H9 (cell line): ENCODE results near the gene NECTIN1. TPM values are rescaled to one million over a fixed set of nuclear protein-coding genes. Genes with fewer than 3 reads are reported as not detected.

ENCODE experiments used
- DNase-seq: peaks from one replicate; pipeline ENCODE4 v3.0.0-alpha.2; 2017
- H2AFZ ChIP-seq: one replicate; pipeline ENCODE4 v1.6.1; 2013; ENCODE audit warnings: mild to moderate bottlenecking, low read length, control low read depth, moderate library complexity
- H2AK5ac ChIP-seq: 2 replicates; pipeline ENCODE4 v1.6.1; 2013; ENCODE audit warnings: low read length, control low read depth, mixed read lengths; ENCODE audit not compliant: insufficient read length
- H2BK120ac ChIP-seq: one replicate; pipeline ENCODE4 v1.6.1; 2013; ENCODE audit warnings: low read depth, mild to moderate bottlenecking, low read length, control low read depth, inconsistent platforms; ENCODE audit not compliant: poor library complexity, severe bottlenecking
- H2BK12ac ChIP-seq: 2 replicates; pipeline ENCODE4 v1.6.1; 2013; ENCODE audit warnings: low read length, control low read depth, mixed read lengths, low read depth; ENCODE audit not compliant: insufficient read length
- H2BK15ac ChIP-seq: 2 replicates; pipeline ENCODE4 v1.6.1; 2013; ENCODE audit warnings: low read depth, low read length, control low read depth
- H2BK20ac ChIP-seq: one replicate; pipeline ENCODE4 v1.6.1; 2013; ENCODE audit warnings: low read depth, mild to moderate bottlenecking, low read length, control low read depth, inconsistent platforms; ENCODE audit not compliant: poor library complexity, severe bottlenecking
- H2BK5ac ChIP-seq: 2 replicates; pipeline ENCODE4 v1.6.1; 2013; ENCODE audit warnings: low read length, control low read depth, mixed read lengths; ENCODE audit not compliant: insufficient read length
- H3K14ac ChIP-seq: 2 replicates; pipeline ENCODE4 v1.6.1; 2013; ENCODE audit warnings: low read length, control low read depth; ENCODE audit not compliant: insufficient read depth
- H3K18ac ChIP-seq: 2 replicates; pipeline ENCODE4 v1.6.1; 2013; ENCODE audit warnings: low read depth, mild to moderate bottlenecking, mixed read lengths, low read length, control low read depth; ENCODE audit not compliant: insufficient read length
- H3K23ac ChIP-seq: 2 replicates; pipeline ENCODE4 v1.6.1; 2013; ENCODE audit warnings: low read length, control low read depth, mixed read lengths, low read depth; ENCODE audit not compliant: insufficient read length
- H3K23me2 ChIP-seq: 2 replicates; pipeline ENCODE4 v1.6.1; 2013; ENCODE audit warnings: low read depth, mild to moderate bottlenecking, mixed read lengths, low read length, control low read depth; ENCODE audit not compliant: insufficient read length, poor library complexity, severe bottlenecking
- H3K27ac ChIP-seq: 2 replicates; pipeline ENCODE4 v1.5.1; 2013; ENCODE audit warnings: low read length, control low read depth, mixed read lengths, low read depth; ENCODE audit not compliant: insufficient read length
- H3K27me3 ChIP-seq: 2 replicates; pipeline ENCODE4 v1.6.1; 2013; ENCODE audit warnings: low read length, control low read depth, inconsistent platforms; ENCODE audit not compliant: insufficient read depth
- H3K4ac ChIP-seq: 2 replicates; pipeline ENCODE4 v1.6.1; 2013; ENCODE audit warnings: low read depth, mild to moderate bottlenecking, control low read depth, inconsistent platforms, low read length, moderate library complexity
- H3K4me1 ChIP-seq: 2 replicates; pipeline ENCODE4 v1.6.1; 2013; ENCODE audit warnings: low read length, control low read depth, inconsistent platforms; ENCODE audit not compliant: insufficient read depth
- H3K4me2 ChIP-seq: 2 replicates; pipeline ENCODE4 v1.6.1; 2013; ENCODE audit warnings: low read length, control low read depth, mixed read lengths; ENCODE audit not compliant: insufficient read length, insufficient read depth
- H3K56ac ChIP-seq: 2 replicates; pipeline ENCODE4 v1.6.1; 2013; ENCODE audit warnings: low read depth, mild to moderate bottlenecking, mixed read lengths, low read length, control low read depth; ENCODE audit not compliant: insufficient read length
- H3K79me1 ChIP-seq: 2 replicates; pipeline ENCODE4 v1.6.1; 2013; ENCODE audit warnings: low read depth, mild to moderate bottlenecking, moderate library complexity, low read length, control low read depth, inconsistent platforms; ENCODE audit not compliant: insufficient read depth, poor library complexity, severe bottlenecking
- H3K79me2 ChIP-seq: 2 replicates; pipeline ENCODE4 v1.6.1; 2013; ENCODE audit warnings: low read length, control low read depth, inconsistent platforms; ENCODE audit not compliant: insufficient read depth
- H3K9ac ChIP-seq: 2 replicates; pipeline ENCODE4 v1.6.1; 2013; ENCODE audit warnings: low read length, control low read depth, mixed read lengths; ENCODE audit not compliant: insufficient read length; ENCODE audit errors: extremely low read depth
- H3K9me3 ChIP-seq: one replicate; pipeline ENCODE4 v1.6.1; 2013; ENCODE audit warnings: low read depth, low read length, inconsistent platforms; ENCODE audit not compliant: control insufficient read depth
- H3T11ph ChIP-seq: one replicate; pipeline ENCODE4 v1.6.1; 2013; ENCODE audit warnings: mild to moderate bottlenecking, low read length, control low read depth, inconsistent platforms
- H4K20me1 ChIP-seq: one replicate; pipeline ENCODE4 v1.6.1; 2013; ENCODE audit not compliant: control insufficient read depth, insufficient read length, insufficient read depth
- H4K5ac ChIP-seq: 2 replicates; pipeline ENCODE4 v1.6.1; 2013; ENCODE audit warnings: low read depth, mild to moderate bottlenecking, mixed read lengths, low read length, control low read depth; ENCODE audit not compliant: insufficient read length
- H4K8ac ChIP-seq: replicated peaks from 2 replicates; pipeline ENCODE4 v1.6.1; 2013; ENCODE audit warnings: low read length, control low read depth, mixed read lengths, low read depth; ENCODE audit not compliant: insufficient read length
- H4K91ac ChIP-seq: 2 replicates; pipeline ENCODE4 v1.6.1; 2013; ENCODE audit warnings: low read depth, mild to moderate bottlenecking, moderate library complexity, mixed read lengths, low read length, control low read depth; ENCODE audit not compliant: insufficient read length
- H3K27ac Mint-ChIP-seq, 3 experiments: 2 replicates in 2 of 3; 3 replicates in 1 of 3; pipeline ENCODE4 v1.8.0; 2020 to 2021; ENCODE audit warnings: mixed read lengths in 3 of 3, mild to moderate bottlenecking in 1 of 3, moderate library complexity in 1 of 3
- H3K27me3 Mint-ChIP-seq: 2 replicates; pipeline ENCODE4 v1.8.0; 2021; ENCODE audit warnings: low read depth, mild to moderate bottlenecking, moderate library complexity, mixed read lengths
- H3K36me3 Mint-ChIP-seq, 3 experiments: 2 replicates in 2 of 3; 3 replicates in 1 of 3; pipeline ENCODE4 v1.8.0; 2020 to 2021; ENCODE audit warnings: low read depth in 3 of 3, mixed read lengths in 3 of 3; ENCODE audit not compliant: insufficient read depth in 1 of 3
- H3K4me1 Mint-ChIP-seq, 2 experiments: 2 replicates each; pipeline ENCODE4 v1.8.0; 2020; ENCODE audit warnings: mixed read lengths in 2 of 2
- H3K4me3 Mint-ChIP-seq, 2 experiments: 2 replicates in 1 of 2; 3 replicates in 1 of 2; pipeline ENCODE4 v1.8.0; 2020 to 2021; ENCODE audit warnings: mild to moderate bottlenecking in 2 of 2, mixed read lengths in 2 of 2, moderate library complexity in 1 of 2
- H3K9me3 Mint-ChIP-seq, 2 experiments: 2 replicates in 1 of 2; 3 replicates in 1 of 2; pipeline ENCODE4 v1.8.0; 2020; ENCODE audit warnings: mild to moderate bottlenecking in 2 of 2, mixed read lengths in 2 of 2, moderate library complexity in 1 of 2
- CTCF ChIP-seq: fragments of 200-600 bp; sonication (generic); conservative IDR thresholded peaks from 3 replicates; pipeline ENCODE4 v1.8.0; 2021; ENCODE audit warnings: antibody characterized with exemption, mild to moderate bottlenecking
- WGBS: extraction: QIAGEN DNeasy Blood & Tissue Kit; methylation state at CpG from one replicate; pipeline ENCODE4 v1.1.7; 2013; ENCODE audit warnings: missing lambda C conversion rate, low lambda C conversion rate, mixed read lengths; ENCODE audit not compliant: insufficient read length; ENCODE audit errors: extremely low coverage; 5-methylcytosine and 5-hydroxymethylcytosine counted together
- total RNA-seq: library from RNA; stranded (reverse); gene quantifications from 2 replicates; pipeline ENCODE4 v1.2.1, GENCODE V29; 2021

The NECTIN1 gene
- total RNA-seq, 1 experiment from 2014 or later: 113 TPM

GRCh38 chr11:119668676-119669075 is 60.3 kb downstream of the NECTIN1 start:
- WGBS: no CpG with 5 or more reads among the region's 1 CpG
- no peak overlapping the region for H2BK12ac ChIP-seq
- no peak overlapping the region for H3K4me2 ChIP-seq
- no peaks in the 10 kb centered on the region; the same call in 1 of the 2 replicates for H3K4me1 ChIP-seq
- no peak overlapping the region for H3K9ac ChIP-seq
- no peak overlapping the region for H3K4ac ChIP-seq
- no peak overlapping the region for H3K56ac ChIP-seq
- H3K27me3 ChIP-seq: no peaks in the 10 kb centered on the region
- H2AFZ ChIP-seq: no peak overlapping the region
- no peak overlapping the region for H3K27ac ChIP-seq
- H3K18ac ChIP-seq: no peak overlapping the region
- H2BK120ac ChIP-seq: no peak overlapping the region
- no peaks in the 10 kb centered on the region for H3K23me2 ChIP-seq
- no peaks in the 10 kb centered on the region; the same call in 1 of the 2 replicates for H3K27me3 Mint-ChIP-seq
- DNase-seq: no peak
- no peak overlapping the region for H2BK20ac ChIP-seq
- TF ChIP-seq CTCF: no peak
- H4K91ac ChIP-seq: no peak overlapping the region
- no peaks in the 10 kb centered on the region for H3K79me2 ChIP-seq
- H4K20me1 ChIP-seq: no peaks in the 10 kb centered on the region
- H3T11ph ChIP-seq: no peak overlapping the region
- H3K9me3 Mint-ChIP-seq: no peaks in the 10 kb centered on the region
- peaks cover 19 to 24% of the 10 kb centered on the region in 2 experiments for H3K4me1 Mint-ChIP-seq
- no peak overlapping the region for H2AK5ac ChIP-seq
- H3K9me3 ChIP-seq: no peaks in the 10 kb centered on the region
- H3K27ac Mint-ChIP-seq: no peak overlapping the region
- peaks cover 5 to 71% (median 38%) of the 10 kb centered on the region in 3 experiments; a peak in 6 of 7 replicates for H3K36me3 Mint-ChIP-seq
- no peak overlapping the region for H4K8ac ChIP-seq
- no peak overlapping the region for H2BK15ac ChIP-seq
- H3K79me1 ChIP-seq: no peaks in the 10 kb centered on the region
- H3K4me3 Mint-ChIP-seq: no peak overlapping the region
- no peak overlapping the region for H3K23ac ChIP-seq
- no peak overlapping the region for H3K14ac ChIP-seq
- H4K5ac ChIP-seq: no peak overlapping the region
- no peak overlapping the region for H2BK5ac ChIP-seq
